EH (cell line): ENCODE measurements around the gene FAM184A.
"Not testable (repeated sequence)": the region's sequence is repeated elsewhere in the genome, so short reads cannot be mapped to it uniquely, and the experiment has no call there.

ENCODE experiments used
- DNase-seq: peaks from one replicate; pipeline ENCODE4 v3.0.0-alpha.2; 2015; ENCODE audit warnings: low read depth

The FAM184A gene

GRCh38 chr6:119020597-119021561, 57.6 kb downstream of the FAM184A start:
- DNase-seq: no peak

- DNase-seq: not testable (repeated sequence)
These were observed 63.3 kb downstream of the FAM184A start for GRCh38 chr6:119015165-119015564.

DNA sequence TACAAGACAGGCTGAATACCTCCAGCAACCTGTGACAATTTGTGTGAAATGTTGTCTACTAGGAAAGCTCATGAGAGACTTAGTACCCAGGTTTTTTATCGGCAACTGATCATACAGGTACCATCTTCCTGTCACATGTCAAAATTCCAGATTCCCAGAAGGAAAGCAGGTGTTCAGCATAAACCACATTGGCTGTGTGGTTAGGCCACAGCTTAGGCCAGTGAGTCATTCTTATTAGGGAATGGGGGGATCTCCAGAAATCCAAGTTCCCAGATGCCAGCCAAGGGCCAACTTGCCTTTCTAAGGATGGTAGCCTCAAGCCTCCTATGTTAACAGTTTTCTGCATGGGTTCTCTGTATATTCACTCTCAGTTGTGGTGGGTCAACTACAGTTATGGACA, 65.9 kb downstream of the FAM184A start:
- DNase-seq: no peak

- DNase-seq: not testable (repeated sequence)
These were observed 69.2 kb downstream of the FAM184A start for GRCh38 chr6:119009266-119009665.

DNA sequence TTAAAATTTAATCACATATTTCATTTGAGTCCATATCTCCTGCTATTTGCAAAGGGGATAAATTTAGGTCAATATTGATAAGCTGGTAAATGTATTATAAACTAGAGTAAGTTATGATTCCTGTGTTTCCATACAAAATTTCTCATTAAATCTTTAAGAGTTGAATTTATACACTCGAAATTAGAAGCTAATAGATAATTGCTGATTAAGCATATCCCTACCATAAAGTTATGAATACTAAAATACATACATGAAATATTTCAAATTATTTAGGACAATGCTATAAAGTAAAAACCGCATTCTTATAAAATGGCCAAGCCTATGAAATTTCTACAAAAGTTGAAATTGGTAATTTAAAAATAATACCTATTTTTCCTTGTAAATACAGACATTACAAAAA, 71.5 kb downstream of the FAM184A start:
- no peak for DNase-seq

- no peak for DNase-seq
These were observed 76.4 kb downstream of the FAM184A start for GRCh38 chr6:119002069-119002468.

- no peak for DNase-seq
These were observed 78.9 kb downstream of the FAM184A start for GRCh38 chr6:118999494-119000040.

DNA sequence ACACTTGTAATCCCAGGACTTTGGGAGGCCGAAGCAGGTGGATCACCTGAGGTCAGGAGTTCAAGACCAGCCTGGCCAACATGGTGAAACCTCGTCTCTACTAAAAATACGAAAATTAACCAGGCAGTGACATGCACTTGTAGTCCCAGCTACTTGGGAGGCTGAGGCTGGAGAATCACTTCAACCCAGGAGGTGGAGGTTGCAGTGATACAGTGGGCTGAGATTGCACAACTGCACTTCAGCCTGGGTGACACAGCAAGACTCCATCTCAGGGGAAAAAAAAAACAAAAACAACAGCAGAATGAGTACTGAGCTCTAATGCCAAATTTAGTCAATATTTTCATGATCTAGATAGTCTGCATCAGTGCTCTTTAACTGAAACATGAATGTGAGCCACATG, 81.0 kb downstream of the FAM184A start:
- not testable (repeated sequence) for DNase-seq

- no peak for DNase-seq
These were observed 82.1 kb downstream of the FAM184A start for GRCh38 chr6:118996289-118996820.

DNA sequence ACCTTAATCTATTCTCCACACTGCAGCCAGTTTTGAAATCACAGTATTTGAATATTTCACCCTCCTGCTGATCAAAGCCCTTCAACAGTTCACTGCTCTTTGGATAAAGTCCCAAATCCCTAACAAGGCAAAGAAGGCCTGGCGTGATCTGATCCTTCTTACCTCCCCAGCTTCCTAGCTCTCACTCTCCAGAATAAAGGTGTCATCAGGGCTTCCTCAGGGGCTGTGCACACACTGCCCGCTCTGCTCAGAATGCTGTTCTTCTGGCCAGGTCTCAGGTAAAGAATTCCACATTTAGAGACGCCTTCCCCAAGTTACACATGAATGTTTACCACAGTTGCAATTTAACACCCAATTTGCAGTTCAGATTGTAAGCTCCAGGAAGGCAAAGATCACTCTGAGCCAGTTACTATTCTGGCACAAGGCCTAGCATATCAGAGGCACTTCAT, 84.6 kb downstream of the FAM184A start:
- no peak for DNase-seq

DNA sequence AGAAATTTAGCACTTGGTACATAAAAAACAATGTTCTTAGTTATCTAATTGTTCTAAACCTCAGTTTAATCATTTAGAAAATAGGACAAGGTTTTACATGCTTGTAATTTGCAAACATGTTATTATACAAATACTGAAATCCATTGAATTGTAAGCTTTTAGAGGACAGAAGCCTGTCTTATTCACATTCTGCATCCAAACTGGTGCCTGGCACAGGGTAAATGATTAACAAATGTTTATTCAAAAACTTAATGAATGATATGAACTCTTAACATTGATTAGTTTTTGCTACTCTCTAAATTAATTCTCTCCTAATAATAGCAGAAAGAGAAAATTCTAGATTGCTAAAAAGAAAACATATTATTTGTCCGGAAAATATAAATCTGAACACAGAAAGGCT, 85.1 kb downstream of the FAM184A start:
- DNase-seq: no peak

- no peak for DNase-seq
These were observed 86.2 kb downstream of the FAM184A start for GRCh38 chr6:118992186-118992795.

DNA sequence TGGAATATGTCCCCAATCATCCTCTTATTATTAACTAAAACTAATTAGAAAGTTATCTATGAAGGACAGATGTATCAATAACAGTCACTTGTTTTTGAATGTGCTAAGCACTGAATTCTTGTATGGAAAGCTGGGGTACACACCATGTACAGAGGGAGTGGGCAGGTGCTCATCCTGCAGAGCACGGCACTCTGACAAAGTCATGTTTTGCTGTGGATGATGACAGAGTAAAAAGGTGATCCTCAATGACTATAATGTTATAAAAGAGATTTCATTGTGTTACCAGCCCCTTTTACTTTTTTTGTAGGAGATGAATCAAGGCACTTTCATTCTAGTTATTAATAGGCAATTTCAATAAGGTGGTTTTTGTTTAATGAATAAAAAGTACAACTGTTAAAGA, 92.2 kb downstream of the FAM184A start:
- DNase-seq: no peak

DNA sequence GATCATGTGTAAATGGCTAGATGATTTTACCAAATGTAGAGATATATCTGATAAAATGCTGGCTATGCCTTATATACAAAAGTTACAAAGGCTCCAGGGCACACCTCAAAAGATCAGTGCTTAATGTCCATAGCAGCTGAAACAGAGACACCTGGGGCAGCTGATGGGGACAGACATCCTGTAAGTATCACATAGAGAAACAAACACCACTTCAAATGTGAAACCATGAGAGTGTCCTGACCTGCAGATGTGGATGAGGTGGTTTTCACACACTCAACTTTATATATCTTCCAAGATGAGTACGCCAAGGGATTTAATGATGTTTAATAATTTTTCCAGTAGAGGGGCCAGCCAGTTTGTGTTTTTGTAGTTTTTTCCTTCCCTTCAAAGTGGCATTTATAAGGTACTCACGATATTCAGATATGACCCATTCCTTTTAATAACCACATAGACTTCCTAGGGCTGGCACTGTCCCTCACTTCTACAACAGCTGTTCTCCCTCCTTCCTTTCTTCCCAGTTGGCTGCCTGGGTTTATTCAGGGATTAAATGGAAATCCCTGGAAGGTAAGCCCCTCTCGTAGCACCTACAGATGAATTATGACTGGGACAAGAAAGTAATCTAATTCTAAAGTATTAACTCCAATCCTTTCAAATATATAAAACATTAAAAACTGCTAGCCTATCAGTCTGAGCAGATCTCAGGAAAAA, 93.2 kb downstream of the FAM184A start:
- DNase-seq: no peak

DNA sequence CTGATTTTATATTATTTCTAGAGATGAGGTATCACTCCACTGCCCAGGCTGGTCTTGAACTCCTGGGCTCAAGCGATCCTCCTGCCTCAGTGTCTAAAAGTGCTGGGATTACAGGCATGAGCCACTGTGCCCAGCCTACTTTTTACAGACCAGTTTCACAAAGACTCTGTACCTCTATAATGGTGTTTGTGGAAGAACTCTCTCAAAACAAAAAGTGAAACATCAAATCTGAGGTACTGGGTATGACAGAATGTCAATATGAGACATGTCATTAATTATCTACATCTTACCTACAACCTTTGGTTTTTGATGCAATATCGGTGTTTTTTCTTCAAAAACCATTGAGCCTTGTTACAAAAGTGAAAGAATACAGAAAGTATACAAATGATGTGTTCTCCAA, 94.1 kb downstream of the FAM184A start:
- DNase-seq: no peak

DNA sequence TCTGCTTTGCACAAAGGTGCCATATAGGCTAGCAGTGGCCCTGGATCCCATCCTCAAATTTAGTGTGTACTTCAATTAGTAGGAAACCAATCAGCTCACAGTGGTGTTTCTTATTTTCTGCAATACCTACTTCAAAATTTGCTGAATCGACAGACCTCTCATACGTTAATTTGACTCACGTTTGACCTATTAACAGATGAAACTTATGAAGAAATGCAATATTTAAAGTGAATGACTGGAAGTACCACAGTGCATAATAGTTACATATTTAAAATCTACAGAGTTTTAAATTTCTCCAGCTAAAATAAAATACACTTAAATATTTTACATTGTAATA, 95.9 kb downstream of the FAM184A start:
- no peak for DNase-seq

DNA sequence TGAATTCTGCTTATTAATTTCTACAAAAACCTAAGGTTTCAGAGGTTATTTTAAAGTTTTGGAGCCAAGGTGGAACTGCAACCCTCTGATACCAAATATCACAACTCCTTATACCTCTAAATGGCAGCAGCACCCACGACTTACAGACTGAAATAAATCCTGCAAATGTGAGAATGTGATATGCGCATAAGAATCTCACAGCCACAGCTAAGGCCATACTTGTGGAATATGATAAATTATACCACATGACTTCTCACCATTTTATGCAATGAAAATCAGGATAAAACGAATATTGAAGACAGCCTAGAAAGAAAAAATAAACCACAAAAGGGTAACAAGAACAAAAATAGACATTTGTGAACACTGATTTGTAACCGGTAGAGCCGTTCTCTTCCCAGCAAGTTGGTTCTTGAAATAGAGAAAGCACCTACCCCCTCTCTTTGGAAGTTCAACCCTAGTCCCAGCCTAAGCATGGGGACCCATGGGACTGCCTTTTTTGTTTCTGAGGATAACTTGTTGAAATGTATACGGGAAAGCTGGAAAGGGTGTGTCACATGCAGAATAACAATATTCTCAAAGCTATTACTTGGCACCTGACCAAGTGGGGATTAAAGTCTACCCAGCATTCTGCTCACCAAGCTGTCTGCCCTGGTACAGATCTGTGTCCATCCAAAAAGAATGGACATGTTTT, 96.4 kb downstream of the FAM184A start:
- DNase-seq: no peak

DNA sequence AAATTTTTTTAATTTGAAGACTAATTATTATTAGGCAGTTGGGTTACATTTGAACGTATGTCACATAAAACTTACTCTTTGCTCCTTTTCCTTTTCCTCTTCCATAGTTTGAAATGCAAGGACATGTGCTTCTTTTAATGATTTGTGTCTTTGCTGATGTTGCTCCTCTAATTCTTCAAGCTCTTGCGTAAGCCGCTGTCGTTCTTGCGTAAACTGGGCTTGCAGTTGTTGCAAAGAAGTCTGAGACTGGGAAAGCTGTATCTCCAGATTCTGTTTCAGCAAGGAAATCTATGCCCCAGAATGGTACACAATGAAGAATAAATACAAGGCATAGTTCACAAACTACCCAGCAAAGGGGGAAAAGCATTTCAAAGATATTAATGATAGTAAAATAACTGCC, 98.4 kb downstream of the FAM184A start:
- peak; percentile 4 for DNase-seq

- DNase-seq: no peak
These were observed 103.7 kb downstream of the FAM184A start for GRCh38 chr6:118974790-118975189.

DNA sequence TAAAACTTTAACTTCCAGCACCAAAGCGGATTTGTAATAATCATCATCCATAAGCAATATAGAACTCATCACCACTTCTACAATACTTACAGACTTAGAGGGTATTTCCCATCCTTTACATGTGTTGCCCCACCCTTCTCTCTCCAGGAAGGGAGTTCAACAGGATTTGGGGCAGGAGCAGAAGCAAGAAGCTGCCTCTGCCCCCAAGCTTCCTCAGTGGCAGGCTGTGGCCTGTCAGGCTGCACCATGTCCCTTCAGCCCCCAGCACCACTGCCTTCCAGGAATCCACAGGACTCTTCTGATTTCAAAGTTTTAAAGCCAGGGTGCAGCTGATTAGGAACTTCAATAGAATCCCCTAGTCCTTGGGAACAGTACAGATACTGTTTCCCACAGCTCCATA, 106.8 kb downstream of the FAM184A start:
- DNase-seq: no peak

DNA sequence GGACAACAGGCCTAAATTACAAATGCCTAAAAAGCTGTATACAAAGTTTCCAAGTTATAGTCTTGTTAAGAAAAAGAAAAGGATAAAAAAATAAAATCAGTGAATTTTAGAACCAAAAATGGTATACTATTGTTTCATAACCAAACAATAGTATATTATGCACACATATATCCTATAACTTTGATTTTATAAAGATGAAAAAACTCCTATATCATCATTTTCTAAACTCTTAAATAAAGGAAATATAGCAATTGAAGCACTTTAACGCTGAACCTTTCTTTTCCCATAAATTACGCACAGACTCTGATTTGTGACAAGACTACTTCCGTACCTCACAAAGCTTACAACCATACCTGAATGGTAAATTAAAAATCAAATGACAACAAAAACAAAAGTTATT, 107.6 kb downstream of the FAM184A start:
- no peak for DNase-seq

- DNase-seq: peak; percentile 15
These were observed 110.0 kb downstream of the FAM184A start for GRCh38 chr6:118968416-118968815.
